ENCODE data around the gene COX8C. TPM values are rescaled to one million over a fixed set of nuclear protein-coding genes. Genes with fewer than 3 reads are reported as not detected.

COX8C gene
- total and polyA plus RNA-seq, 9 of the 15 experiments (the other 6 are each of a cell fraction or from before 2014, with no cell fraction given), result not detected

DNA sequence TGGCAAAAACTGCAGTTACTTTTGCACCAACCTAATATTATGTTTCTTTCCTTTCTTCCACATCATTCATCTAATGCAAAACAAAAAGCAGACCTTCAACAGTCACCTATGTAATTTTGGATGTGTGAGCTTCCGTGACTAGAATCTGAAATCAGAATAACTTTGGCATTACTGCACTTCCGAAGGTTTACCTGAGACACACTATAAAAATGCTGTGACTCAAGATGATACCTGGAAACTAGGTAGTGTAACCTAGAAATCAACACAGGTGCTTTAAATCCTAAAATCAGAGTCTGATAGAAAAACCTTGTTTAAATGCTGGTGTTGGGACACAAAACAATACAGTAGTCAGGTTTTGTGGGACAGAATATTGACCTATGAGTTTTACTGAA is 16.4 kb upstream of the COX8C start:
- CTCF ChIA-PET (ENCODE audit: low intra/inter-chr PET ratio), result no interaction called here
- peak overlapping the region; percentile 95; the same call in 1 of the 2 replicates for H3K4me2 ChIP-seq (ENCODE audit: insufficient read depth, low read length)
- TF ChIP-seq, protein P1, sequence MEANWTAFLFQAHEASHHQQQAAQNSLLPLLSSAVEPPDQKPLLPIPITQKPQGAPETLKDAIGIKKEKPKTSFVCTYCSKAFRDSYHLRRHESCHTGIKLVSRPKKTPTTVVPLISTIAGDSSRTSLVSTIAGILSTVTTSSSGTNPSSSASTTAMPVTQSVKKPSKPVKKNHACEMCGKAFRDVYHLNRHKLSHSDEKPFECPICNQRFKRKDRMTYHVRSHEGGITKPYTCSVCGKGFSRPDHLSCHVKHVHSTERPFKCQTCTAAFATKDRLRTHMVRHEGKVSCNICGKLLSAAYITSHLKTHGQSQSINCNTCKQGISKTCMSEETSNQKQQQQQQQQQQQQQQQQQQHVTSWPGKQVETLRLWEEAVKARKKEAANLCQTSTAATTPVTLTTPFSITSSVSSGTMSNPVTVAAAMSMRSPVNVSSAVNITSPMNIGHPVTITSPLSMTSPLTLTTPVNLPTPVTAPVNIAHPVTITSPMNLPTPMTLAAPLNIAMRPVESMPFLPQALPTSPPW (CRISPR knock-in tag; IDR thresholded peaks at IDR 0.05), result no peak
- TF ChIP-seq SP1 (CRISPR knock-in tag; IDR thresholded peaks at IDR 0.05) (no peak), NCOA2 (IDR thresholded peaks at IDR 0.05; ENCODE audit: partially characterized antibody in 2 of 2) (no peak), ZBED1 (IDR thresholded peaks at IDR 0.05) (no peak), PTRF (tag; IDR thresholded peaks at IDR 0.05) (no peak), ASH1L (IDR thresholded peaks at IDR 0.05; ENCODE audit: borderline replicate concordance, low read depth, partially characterized antibody) (no peak), SMC3 (conservative IDR thresholded peaks at IDR 0.05; ENCODE audit: insufficient read depth, low read depth, low read length) (no peak)
- in situ Hi-C loops (cut with MboI), result no loop called here
- no peaks in the 10 kb centered on the region for H3K9me1 ChIP-seq (ENCODE audit: control insufficient read depth, insufficient read depth, low read length)
- BruUV-seq (replicated peaks), result TSS peak; percentile 29
- H4K20me1 ChIP-seq (replicated peaks; ENCODE audit: control insufficient read depth, insufficient read depth, low read length), result peaks cover 5% of the 10 kb centered on the region; the same call in 1 of the 2 replicates
- intact Hi-C loops (cut with micrococcal nuclease), result loop anchor here (5.0 kb wide), 2 partner anchors 48 to 63 kb away; no protein-coding TSS in a partner anchor
- H3K4me3 ChIP-seq, result peak overlapping the region; percentile 86; the same call in 1 of the 2 replicates
- POLR2A ChIA-PET, result interaction anchor here (1.0 to 2.5 kb wide), 3 partner anchors 10 to 47 kb away, joined by 3 to 12 read pairs (median 11); no protein-coding TSS in a partner anchor
- H3K79me2 ChIP-seq (ENCODE audit: control insufficient read depth, insufficient read depth, low read length), result peaks cover 81% of the 10 kb centered on the region
- 71% methylated on average over 1 of the region's 2 CpGs for WGBS (ENCODE audit: insufficient coverage, low coverage, missing lambda C conversion rate)
- no peak overlapping the region for H3K27ac ChIP-seq (ENCODE audit: extremely low read depth, low read depth, low read length)
- ATAC-seq (no peak), FAIRE-seq (no peak), DNase-seq (ENCODE audit: extremely low read depth in 1 of 4, low spot score in 3 of 4) (no peak)
- no peak overlapping the region for H2AFZ ChIP-seq (ENCODE audit: low read depth, low read length)
- peak overlapping the region in 1 of 2 experiments; percentile 50; a peak in 1 of 4 replicates for H3K9ac ChIP-seq (ENCODE audit: insufficient read depth in 1 of 2, low read depth in 2 of 2, low read length in 2 of 2)
- peaks cover 0 to 8% of the 10 kb centered on the region in 2 experiments; a peak in 3 of 5 replicates for H3K4me1 ChIP-seq (replicated peaks in 1 of 2; ENCODE audit: control insufficient read depth in 2 of 2, insufficient read depth in 2 of 2, low read length in 2 of 2)
- H3K36me3 ChIP-seq (ENCODE audit: control insufficient read depth, insufficient read depth, low read length), result no peaks in the 10 kb centered on the region
- H3K27me3 ChIP-seq (ENCODE audit: control insufficient read depth in 2 of 2, insufficient read depth in 2 of 2, low read length in 2 of 2), result no peaks in the 10 kb centered on the region
- H3K9me3 ChIP-seq (replicated peaks; ENCODE audit: control insufficient read depth, insufficient read depth, low read depth, low read length), result no peaks in the 10 kb centered on the region
